Caco-2 (cell line): Measurements from ENCODE around the gene SOX6. TPM values are rescaled to one million over a fixed set of nuclear protein-coding genes. Genes with fewer than 3 reads are reported as not detected.

Source experiments
- BruUV-seq: library from RNA; stranded (reverse); fragments of 400-500 nt; replicated peaks from 2 replicates; lab custom pipeline; 2021; lab: Mats Ljungman, UMichigan
- CTCF ChIA-PET: fragments of 300-600 bp; sonication (Branson Sonifier 250); formaldehyde crosslinking; loops from one replicate; lab custom pipeline; 2022; ENCODE audit warnings: antibody characterized with exemption; lab: Charles Lee
- POLR2A ChIA-PET: fragments of 300-600 bp; sonication (Branson Sonifier 250); formaldehyde crosslinking; loops from one replicate; lab custom pipeline; 2022; ENCODE audit warnings: antibody characterized with exemption; lab: Charles Lee
- DNase-seq, 2 experiments: peaks; one replicate each; pipeline versions ENCODE4 v3.0.0 to v3.0.0-alpha.2; 2020 to 2022
- H3K27me3 ChIP-seq: replicated peaks from 2 replicates; pipeline ENCODE4 v1.6.0; 2011; ENCODE audit warnings: low read length; ENCODE audit not compliant: control insufficient read depth, insufficient read depth
- H3K36me3 ChIP-seq: 2 replicates; pipeline ENCODE4 v1.5.1; 2011; ENCODE audit warnings: low read length; ENCODE audit not compliant: control insufficient read depth, insufficient read depth
- H3K4me1 ChIP-seq: fragments of 250-450 bp; sonication (Bioruptor Pico); 2 replicates; pipeline ENCODE4 v1.5.1; 2020; ENCODE audit warnings: mild to moderate bottlenecking
- H3K4me3 ChIP-seq: 2 replicates; pipeline ENCODE4 v1.5.1; 2011; ENCODE audit warnings: low read depth, mild to moderate bottlenecking, control low read depth, low read length
- H3K9me3 ChIP-seq: fragments of 250-450 bp; sonication (Bioruptor Pico); 2 replicates; pipeline ENCODE4 v1.5.1; 2020; ENCODE audit warnings: mild to moderate bottlenecking, moderate library complexity
- H3K27ac Mint-ChIP-seq: one replicate; pipeline ENCODE4 v1.8.0; 2022; ENCODE audit warnings: mixed read lengths; ENCODE audit not compliant: unreplicated experiment
- H3K27me3 Mint-ChIP-seq: one replicate; pipeline ENCODE4 v1.8.0; 2022; ENCODE audit warnings: mixed read lengths; ENCODE audit not compliant: insufficient read depth, unreplicated experiment
- H3K36me3 Mint-ChIP-seq: one replicate; pipeline ENCODE4 v1.8.0; 2022; ENCODE audit warnings: mild to moderate bottlenecking, mixed read lengths; ENCODE audit not compliant: insufficient read depth, unreplicated experiment
- H3K4me1 Mint-ChIP-seq: one replicate; pipeline ENCODE4 v1.8.0; 2022; ENCODE audit warnings: low read depth, mixed read lengths; ENCODE audit not compliant: unreplicated experiment
- H3K4me3 Mint-ChIP-seq: one replicate; pipeline ENCODE4 v1.8.0; 2022; ENCODE audit warnings: mild to moderate bottlenecking, moderate library complexity, mixed read lengths; ENCODE audit not compliant: unreplicated experiment
- H3K9me3 Mint-ChIP-seq: one replicate; pipeline ENCODE4 v1.8.0; 2022; ENCODE audit warnings: mixed read lengths; ENCODE audit not compliant: unreplicated experiment
- intact Hi-C: fragments of 100-400 bp; cut with micrococcal nuclease; formaldehyde crosslinking; loops from one replicate; pipeline ENCODE4 v1.10.0; 2022; ENCODE audit not compliant: unreplicated experiment
- total RNA-seq: library from RNA; stranded (reverse); gene quantifications from 2 replicates; pipeline ENCODE4 v1.2.3, GENCODE V29; 2022
- TF ChIP-seq, protein P1 (sequence below), 2 experiments: fragments of 200-600 bp in 1 of 2; IDR thresholded peaks; 1 replicate in 1 of 2; 2 replicates in 1 of 2; pipeline versions ENCODE4 v1.5.1 to v1.8.0; 2011 to 2022; ENCODE audit warnings: antibody characterized with exemption in 1 of 2, control low read depth in 1 of 2, inconsistent platforms in 1 of 2, low read depth in 1 of 2, low read length in 1 of 2, mild to moderate bottlenecking in 1 of 2, moderate library complexity in 1 of 2; ENCODE audit not compliant: insufficient read depth in 1 of 2, severe bottlenecking in 1 of 2, unreplicated experiment in 1 of 2

SOX6 gene
- total RNA-seq, 1 experiment from 2014 or later = 10.8 TPM

GRCh38 chr11:15945726-15946125 is 410.6 kb downstream of the SOX6 start:
- peaks cover 22% of the 10 kb centered on the region for H3K9me3 Mint-ChIP-seq
- TF ChIP-seq, protein P1, sequence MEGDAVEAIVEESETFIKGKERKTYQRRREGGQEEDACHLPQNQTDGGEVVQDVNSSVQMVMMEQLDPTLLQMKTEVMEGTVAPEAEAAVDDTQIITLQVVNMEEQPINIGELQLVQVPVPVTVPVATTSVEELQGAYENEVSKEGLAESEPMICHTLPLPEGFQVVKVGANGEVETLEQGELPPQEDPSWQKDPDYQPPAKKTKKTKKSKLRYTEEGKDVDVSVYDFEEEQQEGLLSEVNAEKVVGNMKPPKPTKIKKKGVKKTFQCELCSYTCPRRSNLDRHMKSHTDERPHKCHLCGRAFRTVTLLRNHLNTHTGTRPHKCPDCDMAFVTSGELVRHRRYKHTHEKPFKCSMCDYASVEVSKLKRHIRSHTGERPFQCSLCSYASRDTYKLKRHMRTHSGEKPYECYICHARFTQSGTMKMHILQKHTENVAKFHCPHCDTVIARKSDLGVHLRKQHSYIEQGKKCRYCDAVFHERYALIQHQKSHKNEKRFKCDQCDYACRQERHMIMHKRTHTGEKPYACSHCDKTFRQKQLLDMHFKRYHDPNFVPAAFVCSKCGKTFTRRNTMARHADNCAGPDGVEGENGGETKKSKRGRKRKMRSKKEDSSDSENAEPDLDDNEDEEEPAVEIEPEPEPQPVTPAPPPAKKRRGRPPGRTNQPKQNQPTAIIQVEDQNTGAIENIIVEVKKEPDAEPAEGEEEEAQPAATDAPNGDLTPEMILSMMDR (IDR thresholded peaks at IDR 0.05; ENCODE audit: insufficient read depth in 1 of 2, low read depth in 1 of 2, low read length in 1 of 2, severe bottlenecking in 1 of 2, unreplicated experiment in 1 of 2) = no peak
- DNase-seq = no peak
- ChIA-PET CTCF (no interaction called here), POLR2A (no interaction called here)
- H3K36me3 Mint-ChIP-seq = no peaks in the 10 kb centered on the region
- Histone ChIP-seq H3K4me3 (no peak overlapping the region), H3K4me1 (no peaks in the 10 kb centered on the region), H3K9me3 (peaks cover 11% of the 10 kb centered on the region; the same call in 1 of the 2 replicates), H3K27me3 (no peaks in the 10 kb centered on the region), H3K36me3 (no peaks in the 10 kb centered on the region)
- no peak overlapping the region for H3K27ac Mint-ChIP-seq
- no peaks in the 10 kb centered on the region for H3K27me3 Mint-ChIP-seq
- peaks cover 6% of the 10 kb centered on the region for H3K4me1 Mint-ChIP-seq
- BruUV-seq = no TSS peak
- H3K4me3 Mint-ChIP-seq = no peak overlapping the region
- intact Hi-C loops = no loop called here

DNA sequence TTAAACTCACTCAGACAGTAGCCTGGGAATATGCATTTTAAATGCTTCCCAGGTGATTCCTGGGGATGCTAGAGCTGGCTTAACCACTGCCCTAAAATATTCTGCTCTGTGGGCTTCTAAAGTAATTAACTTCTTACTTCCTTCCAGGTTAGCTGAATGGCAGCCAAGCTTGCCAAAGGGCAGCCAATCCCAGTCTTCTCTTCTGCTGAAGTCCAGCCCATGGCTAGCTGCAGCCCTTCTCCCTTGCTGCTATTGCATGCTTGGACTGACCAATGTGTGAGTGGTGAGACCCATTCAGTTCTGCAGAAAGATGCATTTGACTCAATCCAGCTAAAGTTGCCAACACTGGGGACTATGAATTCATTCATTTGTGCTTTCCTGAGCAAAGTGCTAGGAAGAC is 411.9 kb downstream of the SOX6 start:
- ChIA-PET POLR2A (no interaction called here), CTCF (no interaction called here)
- no peaks in the 10 kb centered on the region for H3K27me3 Mint-ChIP-seq
- H3K4me3 ChIP-seq = no peak overlapping the region
- H3K27me3 ChIP-seq = no peaks in the 10 kb centered on the region
- no peaks in the 10 kb centered on the region for H3K4me1 ChIP-seq
- H3K27ac Mint-ChIP-seq = no peak overlapping the region
- no TSS peak for BruUV-seq
- H3K36me3 Mint-ChIP-seq = no peaks in the 10 kb centered on the region
- peaks cover 6% of the 10 kb centered on the region for H3K4me1 Mint-ChIP-seq
- H3K36me3 ChIP-seq = no peaks in the 10 kb centered on the region
- no peak for DNase-seq
- peaks cover 11% of the 10 kb centered on the region; the same call in 1 of the 2 replicates for H3K9me3 ChIP-seq
- peaks cover 22% of the 10 kb centered on the region for H3K9me3 Mint-ChIP-seq
- intact Hi-C loops = no loop called here
- TF ChIP-seq, protein P1 (IDR thresholded peaks at IDR 0.05; ENCODE audit: insufficient read depth in 1 of 2, low read depth in 1 of 2, low read length in 1 of 2, severe bottlenecking in 1 of 2, unreplicated experiment in 1 of 2) = no peak
- H3K4me3 Mint-ChIP-seq = no peak overlapping the region

DNA sequence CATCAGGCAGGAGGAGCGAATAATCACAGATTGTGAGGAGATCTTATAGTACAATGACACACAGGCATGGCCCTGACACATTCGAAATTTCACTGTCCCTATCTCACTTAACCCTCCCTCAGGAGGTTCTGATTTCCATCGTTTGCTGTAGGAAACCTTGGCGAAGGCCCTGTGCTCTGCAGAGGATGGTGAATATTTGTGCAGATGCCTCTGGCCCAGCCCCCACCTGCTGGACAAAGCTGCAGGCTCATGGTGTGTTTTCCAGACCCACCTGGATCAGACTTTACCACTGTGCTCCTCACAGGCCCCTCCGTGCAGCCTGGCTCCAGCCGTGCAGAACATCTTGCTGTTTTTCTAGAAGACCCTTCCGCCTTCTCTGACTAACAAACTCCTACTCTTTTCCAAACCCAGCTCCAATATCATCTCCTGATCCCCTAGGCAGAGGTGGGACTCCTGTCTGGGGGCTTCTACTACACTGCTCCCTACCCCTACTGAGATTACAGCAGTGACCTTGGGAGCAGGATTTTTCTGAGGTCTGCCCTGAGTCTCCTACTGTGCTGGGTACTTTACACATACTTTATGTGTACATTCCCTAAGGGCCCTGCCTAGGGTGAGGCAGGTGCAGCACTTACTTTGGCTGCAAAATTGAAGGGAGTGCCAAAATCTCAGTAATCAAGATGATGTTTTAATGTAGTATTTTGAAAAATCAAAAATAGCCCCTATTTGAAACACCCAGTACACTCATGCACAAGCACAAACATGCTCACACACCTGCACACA is 412.7 kb downstream of the SOX6 start:
- no peaks in the 10 kb centered on the region for H3K27me3 ChIP-seq
- intact Hi-C loops = no loop called here
- POLR2A ChIA-PET = no interaction called here
- Mint-ChIP-seq H3K4me3 (no peak overlapping the region), H3K36me3 (no peaks in the 10 kb centered on the region), H3K27me3 (no peaks in the 10 kb centered on the region), H3K27ac (no peak overlapping the region), H3K4me1 (peaks cover 6% of the 10 kb centered on the region), H3K9me3 (peaks cover 22% of the 10 kb centered on the region)
- H3K36me3 ChIP-seq = no peaks in the 10 kb centered on the region
- BruUV-seq = no TSS peak
- H3K9me3 ChIP-seq = peaks cover 11% of the 10 kb centered on the region; the same call in 1 of the 2 replicates
- no peak for DNase-seq
- H3K4me3 ChIP-seq = no peak overlapping the region
- CTCF ChIA-PET = no interaction called here
- TF ChIP-seq, protein P1 (IDR thresholded peaks at IDR 0.05; ENCODE audit: insufficient read depth in 1 of 2, low read depth in 1 of 2, low read length in 1 of 2, severe bottlenecking in 1 of 2, unreplicated experiment in 1 of 2) = no peak
- H3K4me1 ChIP-seq = no peaks in the 10 kb centered on the region
